AG10803 (cell line): ENCODE results near the gene KCNMA1.
A peak's percentile ranks its signal among the peaks of the same experiment; 100 is the strongest.

ENCODE experiments used
- DNase-seq: peaks from one replicate; pipeline ENCODE4 v3.0.0; 2010; ENCODE audit warnings: low read depth
- H3K4me3 ChIP-seq: 2 replicates; pipeline ENCODE4 v1.5.1; 2011; ENCODE audit warnings: mild to moderate bottlenecking, low read length, control low read depth
- CTCF ChIP-seq: conservative IDR thresholded peaks from 2 replicates; pipeline ENCODE4 v1.5.1; 2011; ENCODE audit warnings: mild to moderate bottlenecking, low read length, control low read depth, inconsistent platforms

KCNMA1 gene

GRCh38 chr10:77197544-77197943 is 440.1 kb downstream of the KCNMA1 start:
- no peak overlapping the region for H3K4me3 ChIP-seq
- TF ChIP-seq CTCF: no peak
- no peak for DNase-seq

DNA sequence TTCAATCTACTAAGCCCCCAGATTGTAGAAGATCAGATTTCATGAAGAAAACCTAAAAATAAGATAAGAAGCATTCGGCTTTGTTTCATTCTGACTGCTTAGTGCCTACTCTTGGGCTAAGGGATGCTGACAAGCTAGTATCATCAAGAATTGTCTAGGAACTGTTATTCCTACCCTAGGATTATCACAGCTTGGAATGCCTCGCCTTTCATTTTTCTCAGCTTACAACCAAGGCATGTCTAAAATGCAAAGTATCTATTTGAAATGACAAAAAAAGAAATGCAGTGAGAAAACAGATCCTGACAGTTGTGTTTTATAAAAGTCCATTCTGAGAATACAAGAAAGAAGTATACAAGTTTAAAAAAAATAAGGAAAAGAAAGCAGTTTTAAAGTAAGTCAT is 441.0 kb downstream of the KCNMA1 start:
- TF ChIP-seq CTCF: no peak
- DNase-seq: no peak

DNA sequence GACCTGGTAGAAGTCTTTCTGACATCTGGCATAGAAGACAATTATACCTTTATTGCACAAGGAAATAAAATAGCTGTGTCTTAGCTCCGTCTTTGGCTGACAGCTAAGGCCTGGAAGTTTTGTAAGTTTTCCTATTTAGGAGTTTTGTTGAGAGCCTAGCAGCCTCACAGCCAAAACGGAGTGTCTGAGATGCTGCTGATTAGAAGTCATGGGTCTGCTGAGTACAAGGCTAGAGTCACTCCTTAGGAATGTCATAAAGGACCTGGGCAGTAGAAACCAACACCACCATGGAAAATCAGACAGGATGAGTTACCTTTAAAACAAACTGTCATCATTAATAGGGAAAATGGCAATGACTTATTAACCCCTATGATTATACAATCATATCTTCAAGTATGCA is 442.5 kb downstream of the KCNMA1 start:
- no peak overlapping the region for H3K4me3 ChIP-seq
- TF ChIP-seq CTCF: no peak
- DNase-seq: peak; percentile 88

More for the DNA sequence above, 441.0 kb downstream of the KCNMA1 start:
- H3K4me3 ChIP-seq: no peak overlapping the region

DNA sequence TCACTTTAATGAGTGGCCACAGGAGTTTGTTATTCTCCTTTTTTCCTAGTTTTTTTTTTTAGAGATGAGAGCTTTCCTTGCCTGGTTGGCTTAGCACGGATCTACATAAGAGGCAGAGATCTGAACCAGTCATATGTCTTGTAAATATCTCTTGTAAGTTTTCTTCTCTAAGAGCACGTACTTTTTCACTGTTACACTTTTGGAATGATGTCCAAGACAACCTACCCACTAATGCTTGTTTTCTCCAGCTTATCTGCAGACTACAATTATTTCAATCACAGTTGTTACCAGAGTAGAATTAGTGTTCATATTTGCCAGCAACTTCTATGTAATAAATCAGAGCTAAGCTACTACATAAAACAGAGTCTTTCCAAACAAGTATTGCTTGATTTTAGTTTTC is 444.6 kb downstream of the KCNMA1 start:
- DNase-seq: no peak
- no peak for TF ChIP-seq CTCF
- no peak overlapping the region for H3K4me3 ChIP-seq

DNA sequence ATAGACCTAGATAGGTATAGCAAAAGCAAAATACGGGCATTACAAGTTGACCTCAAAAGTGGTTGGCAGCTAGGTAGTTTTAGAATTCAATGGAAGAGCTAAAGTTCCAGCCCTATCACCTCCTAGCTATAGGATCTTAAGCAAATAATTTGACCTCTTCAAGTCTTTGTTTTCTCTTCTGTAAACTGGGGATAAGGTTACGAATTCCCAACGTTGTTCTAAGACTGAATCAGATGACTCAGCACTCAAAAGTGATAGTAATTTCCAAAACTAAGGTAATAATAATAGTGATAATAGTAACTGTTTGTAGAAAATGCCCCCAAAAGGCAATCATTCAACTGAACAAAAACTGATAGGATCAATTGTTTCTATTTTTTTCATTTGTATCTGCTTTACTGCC is 445.2 kb downstream of the KCNMA1 start:
- H3K4me3 ChIP-seq: no peak overlapping the region
- TF ChIP-seq CTCF: no peak

DNA sequence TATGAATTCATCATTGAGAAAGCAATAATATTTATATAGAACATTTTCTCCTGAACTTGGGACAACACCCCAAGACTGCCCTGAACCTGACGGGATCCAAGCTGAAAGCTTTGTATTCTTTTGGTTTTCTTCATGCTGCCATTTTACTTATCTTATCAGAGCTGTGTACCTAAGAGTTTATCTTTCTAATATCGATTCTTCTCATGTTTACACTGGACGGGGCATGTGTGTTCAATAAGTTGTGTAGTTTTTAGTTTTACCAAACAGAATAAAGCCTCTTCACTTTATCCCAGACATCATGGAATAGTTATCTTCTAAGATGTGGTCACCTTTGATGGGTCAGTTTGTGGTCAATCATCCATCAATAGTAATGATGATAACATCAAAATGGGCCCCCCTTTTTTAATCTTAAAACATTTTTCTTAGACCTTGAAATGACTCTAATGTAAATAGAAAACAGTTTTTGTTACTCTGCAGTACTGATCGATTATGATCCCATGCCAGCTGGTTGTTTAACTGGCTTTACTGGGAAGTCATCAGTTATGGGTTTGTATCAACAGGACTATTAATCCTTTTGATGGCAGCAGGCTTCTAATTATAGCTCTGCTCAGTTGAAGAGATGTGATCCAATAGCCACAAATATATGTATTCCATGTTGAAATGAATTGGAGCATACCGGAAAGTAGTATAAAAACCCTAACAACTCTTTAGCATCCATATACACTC is 446.1 kb downstream of the KCNMA1 start:
- no peak for DNase-seq
- no peak overlapping the region for H3K4me3 ChIP-seq
- no peak for TF ChIP-seq CTCF

More for the DNA sequence above, 445.2 kb downstream of the KCNMA1 start:
- no peak for DNase-seq

DNA sequence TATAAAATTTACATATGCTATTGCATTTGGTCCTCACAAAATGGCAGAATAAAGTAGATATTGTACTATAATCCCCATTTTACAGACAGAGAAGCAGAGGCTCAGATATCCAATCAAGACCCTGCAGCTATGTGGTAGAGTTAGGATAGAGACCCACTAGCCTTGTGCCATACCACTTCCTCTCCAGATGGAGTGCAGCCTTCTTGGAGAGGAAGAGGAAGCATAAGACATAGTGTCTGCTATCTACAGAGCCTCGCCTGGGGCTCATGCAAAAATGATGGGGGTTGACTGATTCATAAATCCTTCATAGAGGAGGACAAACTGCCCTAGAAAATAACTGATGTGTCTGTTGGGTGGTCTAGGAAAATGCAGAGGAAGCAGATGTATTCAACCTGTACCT is 447.3 kb downstream of the KCNMA1 start:
- no peak for DNase-seq
- TF ChIP-seq CTCF: no peak

More for the DNA sequence above, 447.3 kb downstream of the KCNMA1 start:
- H3K4me3 ChIP-seq: no peak overlapping the region
